Panc1 (cell line): Measurements from ENCODE around the gene CETN1.

ENCODE experiments used
- POLR2AphosphoS5 ChIP-seq: IDR thresholded peaks from 2 replicates; pipeline ENCODE4 v1.6.1; 2012; ENCODE audit warnings: mild to moderate bottlenecking, low read depth, low read length, moderate library complexity
- SIN3A ChIP-seq: IDR thresholded peaks from 2 replicates; pipeline ENCODE4 v1.6.1; 2012; ENCODE audit warnings: low read depth, mild to moderate bottlenecking, low read length, moderate library complexity, borderline replicate concordance; ENCODE audit not compliant: insufficient read depth
- TCF7L2 ChIP-seq: IDR thresholded peaks from 2 replicates; pipeline ENCODE4 v1.6.1; 2011; ENCODE audit warnings: mild to moderate bottlenecking, low read depth, low read length, inconsistent platforms
- TF ChIP-seq, protein P1 (sequence below): fragments of 450-650 bp; IDR thresholded peaks from 2 replicates; pipeline ENCODE4 v1.5.1; 2017; ENCODE audit warnings: mild to moderate bottlenecking
- TF ChIP-seq, protein P2 (sequence below), 2 experiments: IDR thresholded peaks; 2 replicates each; pipeline ENCODE4 v1.6.1; 2011 to 2012; ENCODE audit warnings: low read depth in 2 of 2, control low read depth in 1 of 2, low read length in 1 of 2, mild to moderate bottlenecking in 1 of 2, moderate library complexity in 1 of 2; ENCODE audit not compliant: insufficient read depth in 1 of 2

DNA sequence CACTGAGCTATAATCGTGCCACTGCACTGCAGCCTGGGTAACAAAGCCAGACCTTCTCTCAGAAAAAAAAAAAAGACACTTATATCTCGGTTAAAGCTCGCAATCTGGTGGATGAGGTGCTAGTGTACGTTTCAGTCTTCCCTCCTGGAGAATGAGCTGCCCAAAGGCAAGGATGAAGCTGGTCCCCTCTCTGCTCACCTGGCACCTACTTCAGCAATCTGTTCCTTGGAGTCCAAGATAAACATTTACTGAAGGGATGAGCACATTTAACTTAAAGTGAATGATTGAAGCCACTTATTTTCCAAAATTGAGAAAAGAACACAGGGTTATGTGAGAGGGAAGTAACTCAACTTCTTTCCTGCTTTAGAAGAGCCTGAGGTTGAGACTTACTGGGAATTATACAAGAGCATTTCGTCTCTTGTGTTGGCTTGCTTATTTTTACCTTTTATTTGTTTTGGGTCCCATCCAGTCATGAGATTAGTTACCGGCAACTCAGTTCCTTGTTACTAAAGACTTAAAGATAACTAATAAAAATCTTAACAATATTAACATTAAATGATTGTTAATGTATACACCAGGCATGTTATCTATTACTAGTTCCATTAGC, 46.1 kb upstream of the CETN1 start:
- TF ChIP-seq, protein P1, sequence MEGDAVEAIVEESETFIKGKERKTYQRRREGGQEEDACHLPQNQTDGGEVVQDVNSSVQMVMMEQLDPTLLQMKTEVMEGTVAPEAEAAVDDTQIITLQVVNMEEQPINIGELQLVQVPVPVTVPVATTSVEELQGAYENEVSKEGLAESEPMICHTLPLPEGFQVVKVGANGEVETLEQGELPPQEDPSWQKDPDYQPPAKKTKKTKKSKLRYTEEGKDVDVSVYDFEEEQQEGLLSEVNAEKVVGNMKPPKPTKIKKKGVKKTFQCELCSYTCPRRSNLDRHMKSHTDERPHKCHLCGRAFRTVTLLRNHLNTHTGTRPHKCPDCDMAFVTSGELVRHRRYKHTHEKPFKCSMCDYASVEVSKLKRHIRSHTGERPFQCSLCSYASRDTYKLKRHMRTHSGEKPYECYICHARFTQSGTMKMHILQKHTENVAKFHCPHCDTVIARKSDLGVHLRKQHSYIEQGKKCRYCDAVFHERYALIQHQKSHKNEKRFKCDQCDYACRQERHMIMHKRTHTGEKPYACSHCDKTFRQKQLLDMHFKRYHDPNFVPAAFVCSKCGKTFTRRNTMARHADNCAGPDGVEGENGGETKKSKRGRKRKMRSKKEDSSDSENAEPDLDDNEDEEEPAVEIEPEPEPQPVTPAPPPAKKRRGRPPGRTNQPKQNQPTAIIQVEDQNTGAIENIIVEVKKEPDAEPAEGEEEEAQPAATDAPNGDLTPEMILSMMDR = no peak
- TF ChIP-seq SIN3A (no peak), POLR2AphosphoS5 (no peak), TCF7L2 (no peak)
- TF ChIP-seq, protein P2, sequence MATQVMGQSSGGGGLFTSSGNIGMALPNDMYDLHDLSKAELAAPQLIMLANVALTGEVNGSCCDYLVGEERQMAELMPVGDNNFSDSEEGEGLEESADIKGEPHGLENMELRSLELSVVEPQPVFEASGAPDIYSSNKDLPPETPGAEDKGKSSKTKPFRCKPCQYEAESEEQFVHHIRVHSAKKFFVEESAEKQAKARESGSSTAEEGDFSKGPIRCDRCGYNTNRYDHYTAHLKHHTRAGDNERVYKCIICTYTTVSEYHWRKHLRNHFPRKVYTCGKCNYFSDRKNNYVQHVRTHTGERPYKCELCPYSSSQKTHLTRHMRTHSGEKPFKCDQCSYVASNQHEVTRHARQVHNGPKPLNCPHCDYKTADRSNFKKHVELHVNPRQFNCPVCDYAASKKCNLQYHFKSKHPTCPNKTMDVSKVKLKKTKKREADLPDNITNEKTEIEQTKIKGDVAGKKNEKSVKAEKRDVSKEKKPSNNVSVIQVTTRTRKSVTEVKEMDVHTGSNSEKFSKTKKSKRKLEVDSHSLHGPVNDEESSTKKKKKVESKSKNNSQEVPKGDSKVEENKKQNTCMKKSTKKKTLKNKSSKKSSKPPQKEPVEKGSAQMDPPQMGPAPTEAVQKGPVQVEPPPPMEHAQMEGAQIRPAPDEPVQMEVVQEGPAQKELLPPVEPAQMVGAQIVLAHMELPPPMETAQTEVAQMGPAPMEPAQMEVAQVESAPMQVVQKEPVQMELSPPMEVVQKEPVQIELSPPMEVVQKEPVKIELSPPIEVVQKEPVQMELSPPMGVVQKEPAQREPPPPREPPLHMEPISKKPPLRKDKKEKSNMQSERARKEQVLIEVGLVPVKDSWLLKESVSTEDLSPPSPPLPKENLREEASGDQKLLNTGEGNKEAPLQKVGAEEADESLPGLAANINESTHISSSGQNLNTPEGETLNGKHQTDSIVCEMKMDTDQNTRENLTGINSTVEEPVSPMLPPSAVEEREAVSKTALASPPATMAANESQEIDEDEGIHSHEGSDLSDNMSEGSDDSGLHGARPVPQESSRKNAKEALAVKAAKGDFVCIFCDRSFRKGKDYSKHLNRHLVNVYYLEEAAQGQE (IDR thresholded peaks at IDR 0.05; ENCODE audit: insufficient read depth in 1 of 2, low read depth in 2 of 2, low read length in 1 of 2) = no peak
